Natural killer cell (primary cell): ENCODE data around the gene TMEM33. TPM values are rescaled to one million over a fixed set of nuclear protein-coding genes. Genes with fewer than 3 reads are reported as not detected.

Experiments used
- ATAC-seq, 3 donors: fragments of 150-1000 bp in 2 of 3; fragments of 200-7000 bp in 1 of 3; cut with Tn5 transposase; 1 replicate in 1 of 3; 2 replicates in 2 of 3; pipeline ENCODE4 v1.10.0; 2021; ENCODE audit warnings: mild to moderate bottlenecking in 2 of 3, moderate library complexity in 2 of 3
- DNase-seq, 2 donors: peaks; one replicate each; pipeline versions ENCODE4 v3.0.0 to v3.0.0-alpha.2; 2013 to 2021; ENCODE audit warnings: mixed read lengths in 1 of 2
- H3K27ac ChIP-seq: one replicate; pipeline ENCODE4 v1.5.1; 2013; ENCODE audit warnings: mild to moderate bottlenecking, low read length
- H3K27me3 ChIP-seq: one replicate; pipeline ENCODE4 v1.6.1; 2013; ENCODE audit warnings: low read length; ENCODE audit not compliant: control insufficient read depth, insufficient read depth
- H3K36me3 ChIP-seq: one replicate; pipeline ENCODE4 v1.6.1; 2013; ENCODE audit warnings: low read length; ENCODE audit not compliant: control insufficient read depth, insufficient read depth
- H3K4me1 ChIP-seq: one replicate; pipeline ENCODE4 v1.6.1; 2013; ENCODE audit warnings: low read length; ENCODE audit not compliant: control insufficient read depth, insufficient read depth
- H3K4me3 ChIP-seq: one replicate; pipeline ENCODE4 v1.5.1; 2013; ENCODE audit warnings: low read length
- H3K9me3 ChIP-seq: one replicate; pipeline ENCODE4 v1.6.1; 2013; ENCODE audit warnings: low read length; ENCODE audit not compliant: control insufficient read depth, insufficient read depth
- H3K27ac Mint-ChIP-seq, 2 donors: one replicate each; pipeline ENCODE4 v1.8.0; 2022; ENCODE audit warnings: mild to moderate bottlenecking in 2 of 2, mixed read lengths in 2 of 2, moderate library complexity in 1 of 2
- H3K27me3 Mint-ChIP-seq, 2 donors: one replicate each; pipeline ENCODE4 v1.8.0; 2022; ENCODE audit warnings: low read depth in 2 of 2, mixed read lengths in 2 of 2
- H3K36me3 Mint-ChIP-seq: one replicate; pipeline ENCODE4 v1.8.0; 2022; ENCODE audit warnings: mixed read lengths
- H3K4me1 Mint-ChIP-seq, 2 donors: one replicate each; pipeline ENCODE4 v1.8.0; 2022; ENCODE audit warnings: mixed read lengths in 2 of 2
- H3K4me3 Mint-ChIP-seq: one replicate; pipeline ENCODE4 v1.8.0; 2022; ENCODE audit warnings: mild to moderate bottlenecking, moderate library complexity, mixed read lengths
- H3K9me3 Mint-ChIP-seq, 2 donors: one replicate each; pipeline ENCODE4 v1.8.0; 2022; ENCODE audit warnings: mixed read lengths in 2 of 2
- WGBS: methylation state at CpG from one replicate; pipeline ENCODE4 v1.1.7; 2013; ENCODE audit warnings: missing lambda C conversion rate; ENCODE audit not compliant: insufficient coverage; 5-methylcytosine and 5-hydroxymethylcytosine counted together
- intact Hi-C: fragments of 100-400 bp; cut with micrococcal nuclease; formaldehyde crosslinking; loops from one replicate; pipeline ENCODE4 v1.14.2; 2022
- total RNA-seq, 4 donors: library from RNA; stranded (reverse); fragments of 120-200 nt in 1 of 4; gene quantifications; one replicate each; pipeline versions ENCODE4 v1.2.3 to v1.2.4, GENCODE V29; 2013 to 2022
- TF ChIP-seq, protein P1 (sequence below): fragments of 200-600 bp; IDR thresholded peaks from one replicate; pipeline ENCODE4 v1.8.0; 2022; ENCODE audit warnings: antibody characterized with exemption

TMEM33 gene
- total RNA-seq, 3 donors from 2014 or later (not counting 1 experiment from before 2014, with no cell fraction given) = 30.3 to 37.4 (median 33.5) TPM

DNA sequence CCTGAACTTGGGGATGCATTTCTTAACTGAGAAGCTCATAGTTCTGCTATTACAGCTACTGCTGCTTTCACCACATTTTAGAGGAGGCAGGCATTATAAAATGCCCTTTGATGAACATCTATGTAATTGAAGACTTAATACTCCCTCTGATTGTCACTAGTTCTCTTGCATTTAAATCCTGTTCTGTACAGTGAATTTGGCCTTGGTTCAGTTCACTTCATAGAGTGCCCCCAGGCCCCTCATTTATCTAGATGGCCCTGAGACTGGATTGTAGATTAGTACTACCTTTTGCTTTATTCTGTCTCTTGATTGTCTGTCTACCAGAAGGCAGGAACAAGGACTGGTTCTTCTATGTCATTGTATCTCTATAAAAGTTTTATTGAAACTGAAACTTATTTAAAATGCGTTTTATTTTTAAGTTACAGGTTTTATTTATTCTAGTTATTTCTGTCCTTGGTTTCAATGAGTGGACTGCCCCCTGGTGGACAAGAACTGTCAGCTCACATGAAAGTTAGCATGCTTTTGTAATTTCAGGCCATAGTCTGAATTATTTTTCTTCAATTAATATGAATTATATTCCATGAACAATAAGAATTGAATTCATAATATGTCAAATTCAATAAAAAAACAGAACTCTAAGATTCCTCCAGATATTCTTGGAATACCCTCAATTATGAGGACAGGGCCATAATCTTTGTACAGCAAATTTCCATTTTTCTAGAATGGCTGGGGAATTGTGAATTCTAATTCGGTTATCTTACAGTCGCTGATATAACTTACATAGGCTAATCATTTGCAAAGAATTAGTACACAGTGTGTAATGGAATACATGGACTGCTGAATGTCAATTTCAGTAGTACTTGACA is 47.2 kb upstream of the TMEM33 start:
- H3K36me3 Mint-ChIP-seq = no peaks in the 10 kb centered on the region
- H3K36me3 ChIP-seq = no peaks in the 10 kb centered on the region
- no peak overlapping the region for H3K27ac ChIP-seq
- no peaks in the 10 kb centered on the region for H3K4me1 Mint-ChIP-seq
- H3K27me3 Mint-ChIP-seq = peaks cover 24 to 43% of the 10 kb centered on the region in 2 donors
- TF ChIP-seq, protein P1, sequence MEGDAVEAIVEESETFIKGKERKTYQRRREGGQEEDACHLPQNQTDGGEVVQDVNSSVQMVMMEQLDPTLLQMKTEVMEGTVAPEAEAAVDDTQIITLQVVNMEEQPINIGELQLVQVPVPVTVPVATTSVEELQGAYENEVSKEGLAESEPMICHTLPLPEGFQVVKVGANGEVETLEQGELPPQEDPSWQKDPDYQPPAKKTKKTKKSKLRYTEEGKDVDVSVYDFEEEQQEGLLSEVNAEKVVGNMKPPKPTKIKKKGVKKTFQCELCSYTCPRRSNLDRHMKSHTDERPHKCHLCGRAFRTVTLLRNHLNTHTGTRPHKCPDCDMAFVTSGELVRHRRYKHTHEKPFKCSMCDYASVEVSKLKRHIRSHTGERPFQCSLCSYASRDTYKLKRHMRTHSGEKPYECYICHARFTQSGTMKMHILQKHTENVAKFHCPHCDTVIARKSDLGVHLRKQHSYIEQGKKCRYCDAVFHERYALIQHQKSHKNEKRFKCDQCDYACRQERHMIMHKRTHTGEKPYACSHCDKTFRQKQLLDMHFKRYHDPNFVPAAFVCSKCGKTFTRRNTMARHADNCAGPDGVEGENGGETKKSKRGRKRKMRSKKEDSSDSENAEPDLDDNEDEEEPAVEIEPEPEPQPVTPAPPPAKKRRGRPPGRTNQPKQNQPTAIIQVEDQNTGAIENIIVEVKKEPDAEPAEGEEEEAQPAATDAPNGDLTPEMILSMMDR = peak; percentile 86
- H3K4me3 ChIP-seq = no peak overlapping the region
- H3K9me3 Mint-ChIP-seq = no peaks in the 10 kb centered on the region
- no peaks in the 10 kb centered on the region for H3K4me1 ChIP-seq
- 0% methylated on average over 2 of the region's 3 CpGs for WGBS
- ATAC-seq (no peak), DNase-seq (peak in 1 of 2 donors; percentile 71)
- intact Hi-C loops = loop anchor here (1.0 kb wide), 1 partner anchor 607 kb away; no protein-coding TSS in a partner anchor
- H3K27ac Mint-ChIP-seq = no peak overlapping the region
- H3K4me3 Mint-ChIP-seq = no peak overlapping the region
- no peaks in the 10 kb centered on the region for H3K9me3 ChIP-seq
- H3K27me3 ChIP-seq = no peaks in the 10 kb centered on the region

DNA sequence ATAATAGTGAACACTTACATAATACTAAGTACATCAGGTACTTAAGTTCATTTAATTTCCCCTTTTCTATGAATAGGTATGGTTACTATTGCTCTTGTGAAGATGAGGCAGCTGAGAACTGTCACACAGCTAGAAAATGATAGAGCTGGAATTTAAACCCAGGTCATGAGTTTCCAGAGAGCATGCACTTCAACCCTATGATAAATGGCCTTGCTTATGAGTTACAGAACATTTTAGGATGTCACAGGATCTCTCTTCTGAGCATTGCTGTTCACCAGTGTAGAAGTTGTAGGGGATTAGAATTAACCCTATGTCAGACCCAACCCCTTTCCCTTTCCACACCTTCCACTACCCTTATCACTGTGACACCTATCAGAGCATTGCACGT is 46.5 kb upstream of the TMEM33 start:
- no peaks in the 10 kb centered on the region for H3K36me3 ChIP-seq
- no peak overlapping the region for H3K27ac ChIP-seq
- Mint-ChIP-seq H3K4me1 (no peaks in the 10 kb centered on the region), H3K9me3 (no peaks in the 10 kb centered on the region), H3K27ac (no peak overlapping the region), H3K4me3 (no peak overlapping the region), H3K27me3 (peaks cover 21 to 48% of the 10 kb centered on the region in 2 donors), H3K36me3 (no peaks in the 10 kb centered on the region)
- no peak for ATAC-seq
- WGBS = 100% methylated on average over 1 of the region's 1 CpG
- H3K4me1 ChIP-seq = no peaks in the 10 kb centered on the region
- DNase-seq = no peak
- no peak overlapping the region for H3K4me3 ChIP-seq
- TF ChIP-seq, protein P1 = no peak
- intact Hi-C loops = loop anchor here (1.0 kb wide), 1 partner anchor 607 kb away; no protein-coding TSS in a partner anchor
- H3K9me3 ChIP-seq = no peaks in the 10 kb centered on the region
- no peaks in the 10 kb centered on the region for H3K27me3 ChIP-seq

DNA sequence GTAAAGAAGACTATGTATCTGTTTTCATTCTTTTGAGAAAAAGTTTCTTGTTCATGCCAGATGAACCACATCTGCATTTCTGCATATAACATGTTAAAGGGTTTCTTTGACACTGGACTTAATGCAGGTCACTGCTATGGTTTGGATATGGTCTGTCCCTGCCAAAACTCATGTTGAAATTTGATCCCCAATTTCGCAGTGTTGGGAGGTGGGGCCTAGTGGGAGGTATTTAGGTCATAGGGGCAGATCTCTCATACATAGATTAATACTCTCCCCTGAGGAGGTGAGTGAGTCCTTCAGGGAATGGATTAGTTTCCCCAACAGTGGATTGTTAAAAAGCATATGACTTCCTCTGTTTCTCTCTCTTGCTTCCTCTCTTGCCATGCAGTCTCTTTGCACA is 45.9 kb upstream of the TMEM33 start:
- Mint-ChIP-seq H3K27me3 (peaks cover 26 to 48% of the 10 kb centered on the region in 2 donors), H3K4me1 (no peaks in the 10 kb centered on the region), H3K4me3 (no peak overlapping the region), H3K27ac (no peak overlapping the region), H3K9me3 (no peaks in the 10 kb centered on the region), H3K36me3 (no peaks in the 10 kb centered on the region)
- no peak overlapping the region for H3K27ac ChIP-seq
- no peaks in the 10 kb centered on the region for H3K4me1 ChIP-seq
- H3K36me3 ChIP-seq = no peaks in the 10 kb centered on the region
- TF ChIP-seq, protein P1 = no peak
- H3K9me3 ChIP-seq = no peaks in the 10 kb centered on the region
- no peak for DNase-seq
- H3K4me3 ChIP-seq = no peak overlapping the region
- no peak for ATAC-seq
- no CpG with 5 or more reads among the region's 1 CpG for WGBS
- intact Hi-C loops = no loop called here
- no peaks in the 10 kb centered on the region for H3K27me3 ChIP-seq
